ENCODE results near the gene COLEC11.
A peak's percentile ranks its signal among the peaks of the same experiment; 100 is the strongest.
"Not testable (repeated sequence)": the region's sequence is repeated elsewhere in the genome, so short reads cannot be mapped to it uniquely, and the experiment has no call there.

Gene COLEC11

GRCh38 chr2:3604991-3605961 is 10.4 kb downstream of the COLEC11 start:
- peak in 1 of 2 donors; percentile 17 for DNase-seq (ENCODE audit: low read depth in 2 of 2)

- DNase-seq (ENCODE audit: low read depth in 2 of 2), result no peak
These were observed 11.1 kb downstream of the COLEC11 start for GRCh38 chr2:3606028-3606369.

GRCh38 chr2:3606370-3607201 is 11.7 kb downstream of the COLEC11 start:
- DNase-seq (ENCODE audit: low read depth in 2 of 2), result no peak

- no peak for DNase-seq (ENCODE audit: low read depth in 2 of 2)
These were observed 13.7 kb downstream of the COLEC11 start for GRCh38 chr2:3608373-3609278.

GRCh38 chr2:3609279-3609673 is 14.4 kb downstream of the COLEC11 start:
- not testable (repeated sequence) for DNase-seq (ENCODE audit: low read depth in 2 of 2)

- no peak for DNase-seq (ENCODE audit: low read depth in 2 of 2)
These were observed 15.5 kb downstream of the COLEC11 start for GRCh38 chr2:3610415-3610814.

GRCh38 chr2:3610881-3611505 is 16.1 kb downstream of the COLEC11 start:
- no peak for DNase-seq (ENCODE audit: low read depth in 2 of 2)

- DNase-seq (ENCODE audit: low read depth in 2 of 2), result no peak
These were observed 16.7 kb downstream of the COLEC11 start for GRCh38 chr2:3611589-3611988.

GRCh38 chr2:3612639-3613523 is 18.0 kb downstream of the COLEC11 start:
- no peak for DNase-seq (ENCODE audit: low read depth in 2 of 2)

GRCh38 chr2:3613524-3613905 is 18.6 kb downstream of the COLEC11 start:
- no peak for DNase-seq (ENCODE audit: low read depth in 2 of 2)

- not testable (repeated sequence) for DNase-seq (ENCODE audit: low read depth in 2 of 2)
These were observed 19.8 kb downstream of the COLEC11 start for GRCh38 chr2:3614743-3615142.

GRCh38 chr2:3615541-3616200 is 20.8 kb downstream of the COLEC11 start:
- DNase-seq (ENCODE audit: low read depth in 2 of 2), result not testable (repeated sequence)

GRCh38 chr2:3616435-3617197 is 21.7 kb downstream of the COLEC11 start:
- not testable (repeated sequence) for DNase-seq (ENCODE audit: low read depth in 2 of 2)

GRCh38 chr2:3617198-3617890 is 22.4 kb downstream of the COLEC11 start:
- DNase-seq (ENCODE audit: low read depth in 2 of 2), result no peak

- DNase-seq (ENCODE audit: low read depth in 2 of 2), result no peak
These were observed 23.5 kb downstream of the COLEC11 start for GRCh38 chr2:3618367-3618766.

- DNase-seq (ENCODE audit: low read depth in 2 of 2), result no peak
These were observed 24.1 kb downstream of the COLEC11 start for GRCh38 chr2:3619033-3619432.

- DNase-seq (ENCODE audit: low read depth in 2 of 2), result not testable (repeated sequence)
These were observed 24.7 kb downstream of the COLEC11 start for GRCh38 chr2:3619661-3620060.

GRCh38 chr2:3620834-3621233 is 25.9 kb downstream of the COLEC11 start:
- DNase-seq (ENCODE audit: low read depth in 2 of 2), result no peak
